Adrenal gland (tissue), 12 donors: ENCODE data around the gene RGS6. TPM values are rescaled to one million over a fixed set of nuclear protein-coding genes. Genes with fewer than 3 reads are reported as not detected.

Source experiments
- DNase-seq, 7 donors: peaks; one replicate each; pipeline ENCODE4 v3.0.0-alpha.2; 2019 to 2020
- H3K27ac ChIP-seq, 5 donors: fragments of 200-600 bp; sonication (generic) in 4 of 5; 1 replicate in 3 of 5; 2 replicates in 2 of 5; pipeline versions ENCODE4 v1.5.1 to v1.8.0; 2016 to 2020; ENCODE audit warnings: mild to moderate bottlenecking in 1 of 5
- H3K27me3 ChIP-seq: fragments of 200-600 bp; 2 replicates; pipeline ENCODE4 v1.8.0; 2021
- H3K36me3 ChIP-seq, 2 donors: fragments of 200-600 bp; replicated peaks in 1 of 2; 1 replicate in 1 of 2; 2 replicates in 1 of 2; pipeline versions ENCODE4 v1.5.1 to v1.8.0; 2018 to 2022
- H3K4me1 ChIP-seq, 2 donors: fragments of 200-600 bp; replicated peaks in 1 of 2; 1 replicate in 1 of 2; 2 replicates in 1 of 2; pipeline versions ENCODE4 v1.5.1 to v1.8.0; 2018 to 2021
- H3K4me3 ChIP-seq, 4 donors: fragments of 200-600 bp; sonication (generic) in 3 of 4; one replicate each; pipeline ENCODE4 v1.5.1; 2016 to 2018
- H3K9me3 ChIP-seq, 3 donors: fragments of 200-600 bp; sonication (generic) in 1 of 3; replicated peaks in 1 of 3; 1 replicate in 2 of 3; 2 replicates in 1 of 3; pipeline versions ENCODE4 v1.5.1 to v1.8.0; 2016 to 2021
- POLR2A ChIP-seq, 2 donors: fragments of 450-650 bp; IDR thresholded peaks; one replicate each; pipeline ENCODE4 v1.6.1; 2017; ENCODE audit warnings: antibody characterized with exemption in 2 of 2, mild to moderate bottlenecking in 2 of 2, moderate library complexity in 1 of 2
- WGBS, 4 donors: extraction: QIAGEN DNeasy Blood & Tissue Kit in 2 of 4; methylation state at CpG; one replicate each; pipeline versions ENCODE4 v1.1.5 to v1.1.7; 2013 to 2017; 5-methylcytosine and 5-hydroxymethylcytosine counted together
- intact Hi-C, 2 donors: fragments of 100-400 bp; cut with DNase I; formaldehyde crosslinking; loops; one replicate each; pipeline versions ENCODE4 v1.14.1 to v1.15.0; 2022 to 2023
- polyA plus RNA-seq, 3 donors: library from polyadenylated mRNA; stranded (reverse); fragments of 200-250 nt in 2 of 3; fragments of 350-450 nt in 1 of 3; fragmentation: Illumina TruSeq in 1 of 3; extraction: RNeasy Lipid Tissue Mini Kit (QIAGEN cat#74804) in 1 of 3; gene quantifications; one replicate each; pipeline ENCODE4 v1.2.3, GENCODE V29; 2013 to 2014
- total RNA-seq, 9 donors: library from RNA; depleted of rRNA in 4 of 9; stranded (reverse); fragments of >200 nt in 4 of 9; fragments of 120-200 nt in 1 of 9; fragmentation: NEBNext Ultra II Directional in 1 of 9; extraction: Animal tissue kit (Norgen Biotek cat#: 25700) in 1 of 9; gene quantifications; one replicate each; pipeline versions ENCODE4 v1.1.0 to v1.2.4, GENCODE V29; 2013 to 2023
- TF ChIP-seq, protein P1 (sequence below), 6 experiments: fragments of 450-650 bp in 4 of 6; fragments of 200-600 bp in 2 of 6; sonication (generic) in 1 of 6; IDR thresholded peaks; 1 replicate in 5 of 6; 2 replicates in 1 of 6; pipeline versions ENCODE4 v1.5.1 to v1.8.0; 2016 to 2021; ENCODE audit warnings: antibody characterized with exemption in 6 of 6, mild to moderate bottlenecking in 2 of 6, moderate library complexity in 1 of 6
- donor health status: healthy with polysubstance abuse.
- donor health status: Bipolar disorder and iron deficiency.
- donor health status: DM: yes; HTN: yes; CAD: no.
- donor health status: DM: no; HTN: no; CAD: no.
- donor health status: DM: no; HTN: no; CAD: no.
- donor health status: DM: yes; HTN: yes; CAD: no.

Gene RGS6
- total and polyA plus RNA-seq, 12 donors: 0.06 to 4.3 (median 0.41) TPM; not detected in 1

GRCh38 chr14:72347118-72347517 lies 414.9 kb downstream of the RGS6 start:
- Histone ChIP-seq H3K9me3 (no peaks in the 10 kb centered on the region), H3K27ac (no peak overlapping the region), H3K4me3 (no peak overlapping the region), H3K27me3 (no peaks in the 10 kb centered on the region), H3K4me1 (no peaks in the 10 kb centered on the region), H3K36me3 (no peaks in the 10 kb centered on the region)
- intact Hi-C loops: no loop called here
- WGBS, 4 donors: 64 to 80% (median 72%) methylated on average over 3 of the region's 3 CpGs
- no peak for TF ChIP-seq POLR2A (IDR thresholded peaks at IDR 0.05)
- TF ChIP-seq, protein P1, sequence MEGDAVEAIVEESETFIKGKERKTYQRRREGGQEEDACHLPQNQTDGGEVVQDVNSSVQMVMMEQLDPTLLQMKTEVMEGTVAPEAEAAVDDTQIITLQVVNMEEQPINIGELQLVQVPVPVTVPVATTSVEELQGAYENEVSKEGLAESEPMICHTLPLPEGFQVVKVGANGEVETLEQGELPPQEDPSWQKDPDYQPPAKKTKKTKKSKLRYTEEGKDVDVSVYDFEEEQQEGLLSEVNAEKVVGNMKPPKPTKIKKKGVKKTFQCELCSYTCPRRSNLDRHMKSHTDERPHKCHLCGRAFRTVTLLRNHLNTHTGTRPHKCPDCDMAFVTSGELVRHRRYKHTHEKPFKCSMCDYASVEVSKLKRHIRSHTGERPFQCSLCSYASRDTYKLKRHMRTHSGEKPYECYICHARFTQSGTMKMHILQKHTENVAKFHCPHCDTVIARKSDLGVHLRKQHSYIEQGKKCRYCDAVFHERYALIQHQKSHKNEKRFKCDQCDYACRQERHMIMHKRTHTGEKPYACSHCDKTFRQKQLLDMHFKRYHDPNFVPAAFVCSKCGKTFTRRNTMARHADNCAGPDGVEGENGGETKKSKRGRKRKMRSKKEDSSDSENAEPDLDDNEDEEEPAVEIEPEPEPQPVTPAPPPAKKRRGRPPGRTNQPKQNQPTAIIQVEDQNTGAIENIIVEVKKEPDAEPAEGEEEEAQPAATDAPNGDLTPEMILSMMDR (IDR thresholded peaks at IDR 0.05): no peak
- DNase-seq: no peak

DNA sequence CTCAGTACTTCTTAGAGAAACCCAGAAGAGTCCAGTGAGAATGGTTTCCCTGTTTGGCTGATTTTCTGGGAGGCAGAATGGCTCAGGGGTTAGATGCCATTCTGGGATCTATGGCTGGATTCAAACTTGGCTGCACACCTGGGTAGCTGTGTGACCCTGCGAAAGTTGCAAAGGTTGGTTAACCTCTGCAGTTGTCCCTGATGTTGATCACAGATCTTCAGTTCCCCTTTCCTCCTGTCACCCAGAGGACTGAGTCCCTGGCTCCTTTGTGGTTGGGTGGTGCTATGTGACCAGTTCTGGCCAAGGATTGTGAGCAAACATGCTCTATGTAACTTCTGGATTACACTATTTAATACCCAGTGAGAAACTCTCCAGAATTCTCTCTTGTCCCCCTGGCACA lies 418.0 kb downstream of the RGS6 start:
- H3K9me3 ChIP-seq: no peaks in the 10 kb centered on the region
- H3K27me3 ChIP-seq: no peaks in the 10 kb centered on the region
- H3K4me3 ChIP-seq: no peak overlapping the region
- TF ChIP-seq POLR2A (IDR thresholded peaks at IDR 0.05): no peak
- TF ChIP-seq, protein P1 (IDR thresholded peaks at IDR 0.05): no peak
- H3K4me1 ChIP-seq: no peaks in the 10 kb centered on the region
- WGBS, 4 donors: 75 to 92% (median 84%) methylated on average over 1 of the region's 1 CpG
- intact Hi-C loops: no loop called here
- no peak overlapping the region for H3K27ac ChIP-seq
- H3K36me3 ChIP-seq: no peaks in the 10 kb centered on the region
- no peak for DNase-seq

- Histone ChIP-seq H3K27me3 (no peaks in the 10 kb centered on the region), H3K9me3 (no peaks in the 10 kb centered on the region), H3K4me3 (no peak overlapping the region), H3K36me3 (no peaks in the 10 kb centered on the region), H3K27ac (no peak overlapping the region), H3K4me1 (no peaks in the 10 kb centered on the region)
- WGBS, 4 donors: 76 to 88% (median 81%) methylated on average over 2 of the region's 2 CpGs
- no peak for DNase-seq
- intact Hi-C loops: no loop called here
- no peak for TF ChIP-seq POLR2A (IDR thresholded peaks at IDR 0.05)
- TF ChIP-seq, protein P1 (IDR thresholded peaks at IDR 0.05): no peak
Measured at GRCh38 chr14:72352012-72352411, 419.8 kb downstream of the RGS6 start.

DNA sequence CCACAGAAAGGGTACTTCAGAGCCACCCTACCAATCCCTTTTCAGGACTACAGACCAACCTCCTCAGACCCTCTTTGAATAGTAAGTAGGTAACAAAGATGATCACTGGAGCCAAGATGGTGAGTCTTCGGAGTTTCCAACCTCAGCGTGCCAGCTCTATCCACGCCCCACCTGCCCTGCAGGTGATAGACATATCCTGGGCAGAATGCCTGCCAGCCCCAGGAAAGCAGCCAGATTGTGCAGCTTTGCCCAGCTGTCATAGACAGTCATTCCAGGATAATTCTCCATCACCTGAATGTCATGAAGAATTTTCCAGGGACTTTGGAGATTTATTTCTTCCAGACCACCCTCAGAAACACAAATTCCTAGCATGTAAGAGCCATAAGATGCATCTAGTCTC lies 434.4 kb downstream of the RGS6 start:
- intact Hi-C loops: no loop called here
- 73 to 86% (median 77%) methylated on average over 3 of the region's 3 CpGs; no CpG with 5 or more reads in 1 of the 4 donors for WGBS, 4 donors
- Histone ChIP-seq H3K4me3 (no peak overlapping the region), H3K27ac (no peak overlapping the region), H3K36me3 (no peaks in the 10 kb centered on the region), H3K4me1 (no peaks in the 10 kb centered on the region), H3K27me3 (no peaks in the 10 kb centered on the region), H3K9me3 (no peaks in the 10 kb centered on the region)
- DNase-seq: no peak
- TF ChIP-seq POLR2A (IDR thresholded peaks at IDR 0.05): no peak
- TF ChIP-seq, protein P1 (IDR thresholded peaks at IDR 0.05): no peak
